ENCODE results near the gene PHACTR1.
A peak's percentile ranks its signal among the peaks of the same experiment; 100 is the strongest.
"Not testable (repeated sequence)": the region's sequence is repeated elsewhere in the genome, so short reads cannot be mapped to it uniquely, and the experiment has no call there.

Gene PHACTR1

DNA sequence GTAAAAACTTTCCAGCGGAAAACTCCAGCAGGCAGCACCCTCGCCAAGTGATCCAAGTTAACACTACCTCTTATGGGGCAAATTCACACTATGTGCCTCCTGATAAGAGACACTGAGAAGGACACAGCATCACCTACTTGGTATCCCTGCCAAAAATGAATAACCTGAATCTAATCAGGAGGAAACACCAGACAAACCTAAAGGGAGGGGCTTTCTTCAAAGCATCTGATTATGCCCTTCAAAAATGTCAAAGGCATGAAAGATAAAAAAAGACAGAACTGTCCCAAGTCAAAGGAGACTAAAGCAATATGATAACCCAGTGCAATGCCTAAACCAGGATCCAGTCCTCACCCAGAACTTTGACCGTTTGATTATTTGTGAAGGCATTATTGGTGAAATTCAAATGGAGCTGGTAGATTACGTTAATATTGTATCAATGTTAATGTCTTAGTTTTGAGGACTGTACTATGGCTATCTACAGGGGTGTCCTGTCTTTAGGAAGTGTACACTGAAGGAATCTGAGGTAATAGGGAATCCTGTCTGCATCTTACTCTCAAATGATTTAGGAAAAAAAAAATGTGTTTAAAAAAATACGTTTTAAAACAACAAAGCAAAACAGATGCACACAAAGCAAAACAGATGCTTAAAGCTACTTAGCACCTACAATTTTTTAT is 603.5 kb downstream of the PHACTR1 start:
- DNase-seq (ENCODE audit: insufficient read length, low spot score) (no peak), FAIRE-seq (no peak)
- no peak for TF ChIP-seq POLR2A (IDR thresholded peaks at IDR 0.05; ENCODE audit: low read depth, low read length)

DNA sequence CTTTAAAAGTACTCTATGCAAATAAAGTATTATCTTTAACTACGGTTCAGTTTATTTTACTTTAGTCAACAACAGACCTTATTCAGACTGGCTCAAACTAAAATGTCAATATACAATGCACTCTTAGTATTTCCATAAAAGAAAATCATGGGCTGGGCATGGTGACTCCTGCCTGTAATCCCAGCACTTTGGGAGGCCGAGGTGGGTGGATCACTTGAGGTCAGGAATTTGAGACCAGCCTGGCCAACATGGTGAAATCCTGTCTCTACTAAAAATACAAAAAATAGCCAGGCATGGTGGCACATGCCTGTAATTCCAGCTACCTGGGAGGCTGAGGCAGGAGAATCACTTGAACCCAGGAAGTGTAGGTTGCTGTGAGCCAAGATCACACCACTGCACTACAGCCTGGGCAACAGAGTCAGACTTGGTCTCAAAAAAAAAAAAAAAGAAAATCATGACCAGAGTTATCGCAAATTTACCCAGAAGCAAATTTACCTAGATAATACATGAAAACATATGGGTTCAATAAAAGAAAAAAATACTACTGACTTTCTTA is 609.5 kb downstream of the PHACTR1 start:
- not testable (repeated sequence) for DNase-seq (ENCODE audit: insufficient read length, low spot score); FAIRE-seq

DNA sequence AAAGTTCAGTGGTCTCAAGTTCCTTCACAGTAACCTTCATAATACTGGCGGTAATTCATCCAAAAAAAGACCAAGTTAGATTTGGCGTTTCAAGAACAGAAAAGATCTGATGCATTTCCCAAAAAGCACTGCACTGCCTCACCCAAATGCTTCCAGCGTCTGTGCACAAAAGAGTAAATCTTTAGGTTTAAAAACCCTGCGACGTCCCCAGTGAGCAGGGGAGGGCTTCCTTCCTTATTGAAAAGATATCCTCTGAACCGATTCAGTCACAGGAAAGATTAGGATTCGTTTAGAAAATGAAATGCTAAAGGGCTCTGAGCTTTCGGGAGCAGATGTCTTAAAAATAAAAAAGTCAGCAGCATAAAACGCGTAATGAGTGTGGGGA is 611.1 kb downstream of the PHACTR1 start:
- FAIRE-seq (peak; percentile 20), DNase-seq (ENCODE audit: insufficient read length, low spot score) (peak; percentile 18)
- no peak for TF ChIP-seq POLR2A (IDR thresholded peaks at IDR 0.05; ENCODE audit: low read depth, low read length)

DNA sequence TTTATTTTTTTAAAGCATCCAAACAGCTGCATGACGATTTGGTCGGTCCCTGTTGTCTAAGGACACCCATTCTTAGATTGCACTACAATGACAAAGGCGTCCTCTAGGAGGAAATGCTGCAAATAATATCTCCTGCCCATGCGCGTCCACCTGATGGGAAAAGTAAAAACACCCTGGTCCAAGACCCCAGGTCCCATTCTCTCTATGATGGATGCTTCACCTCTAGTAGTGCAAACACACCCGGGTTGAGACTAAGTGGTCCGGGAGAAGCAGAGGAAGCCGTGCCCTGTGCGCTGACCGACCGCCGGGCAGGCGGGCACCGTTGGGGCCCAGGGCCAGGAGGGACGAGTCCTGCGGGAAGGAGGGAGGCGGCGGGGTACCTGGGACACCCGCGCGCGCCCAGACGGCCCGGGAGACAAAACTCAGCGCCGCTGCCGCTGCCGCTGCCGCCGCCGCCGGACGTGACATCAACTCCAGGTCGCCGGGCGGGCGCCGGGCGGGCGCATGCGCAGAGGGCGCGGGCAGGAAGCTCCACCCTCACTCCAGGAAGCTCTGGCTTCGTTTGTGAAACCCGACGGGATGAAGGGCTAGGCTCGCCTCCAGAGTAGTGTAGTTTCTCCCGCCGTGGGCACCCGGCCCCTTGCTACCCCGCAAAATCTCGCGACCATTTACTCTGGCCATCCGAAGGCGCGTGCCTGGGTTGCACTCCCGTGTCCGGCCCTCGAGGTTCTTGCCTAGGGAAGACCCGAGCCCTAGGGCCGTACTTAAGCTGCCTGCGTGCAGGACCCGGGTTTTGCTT is 611.7 kb downstream of the PHACTR1 start, which contains the start of gene TBC1D7:
TBC1D7 (minus strand) TSS at position 462 of the 799 bp plus-strand sequence. CDS start 1,639 bp downstream, outside the sequence.
- TF ChIP-seq POLR2A (IDR thresholded peaks at IDR 0.05; ENCODE audit: low read depth, low read length) = peak; percentile 78
- FAIRE-seq (no peak), DNase-seq (ENCODE audit: insufficient read length, low spot score) (peak; percentile 92)

DNA sequence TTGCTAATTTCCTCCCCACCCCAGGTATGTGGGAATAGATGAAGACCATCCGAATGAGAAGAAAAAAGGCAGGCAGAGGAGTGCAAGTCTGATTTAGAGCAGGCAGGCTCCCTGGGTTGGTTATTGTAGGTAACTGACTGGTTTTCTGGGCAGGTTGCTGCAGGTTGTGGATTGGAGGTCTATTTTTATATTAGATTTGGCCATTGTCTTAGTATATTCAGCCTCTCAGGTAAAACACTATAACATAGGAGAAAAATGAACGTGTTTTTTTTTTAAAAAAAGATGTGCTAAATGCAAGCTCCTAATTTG is 612.3 kb downstream of the PHACTR1 start:
- no peak for DNase-seq (ENCODE audit: insufficient read length, low spot score)
- FAIRE-seq = no peak
- no peak for TF ChIP-seq POLR2A (IDR thresholded peaks at IDR 0.05; ENCODE audit: low read depth, low read length)

DNA sequence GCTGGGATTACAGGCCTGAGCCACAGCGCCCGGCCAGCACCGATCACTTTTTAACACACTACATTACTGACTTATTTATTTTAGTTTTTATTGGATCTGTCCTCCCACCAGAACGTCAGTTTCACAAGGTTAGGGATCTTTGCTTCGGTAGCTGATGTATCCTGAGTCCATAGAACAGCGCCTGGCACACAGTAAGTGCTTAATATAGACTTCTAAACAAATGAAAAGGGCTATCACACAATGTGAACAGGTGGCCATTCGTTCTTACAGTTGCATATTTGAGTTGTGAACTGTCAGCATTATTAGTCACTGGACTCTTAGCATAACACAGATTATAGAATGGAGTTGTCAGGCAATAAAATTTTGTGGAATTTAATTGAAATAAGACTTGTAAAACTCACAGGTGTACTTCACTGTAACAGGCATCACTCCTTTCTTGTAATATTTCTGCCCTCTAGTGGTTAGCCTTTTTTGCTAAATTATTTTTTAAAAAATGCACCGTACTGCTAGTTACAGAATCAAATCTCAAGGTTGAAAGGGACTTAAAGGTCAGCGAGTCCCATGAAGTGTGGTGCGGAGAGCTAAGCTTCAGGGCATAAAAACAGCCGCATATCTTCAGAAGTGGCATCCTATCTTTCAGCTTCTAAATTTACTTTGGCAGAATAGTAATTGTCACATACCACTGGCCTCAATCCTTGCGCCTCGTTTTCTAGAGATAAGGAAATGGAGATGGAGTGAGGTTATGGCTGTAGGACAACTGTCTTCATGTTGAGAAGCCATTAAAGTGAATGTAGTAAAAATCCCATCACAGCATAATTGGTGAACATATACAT is 615.2 kb downstream of the PHACTR1 start:
- no peak for DNase-seq (ENCODE audit: insufficient read length, low spot score)
- peak; percentile 20 for FAIRE-seq
- TF ChIP-seq POLR2A (IDR thresholded peaks at IDR 0.05; ENCODE audit: low read depth, low read length) = no peak

DNA sequence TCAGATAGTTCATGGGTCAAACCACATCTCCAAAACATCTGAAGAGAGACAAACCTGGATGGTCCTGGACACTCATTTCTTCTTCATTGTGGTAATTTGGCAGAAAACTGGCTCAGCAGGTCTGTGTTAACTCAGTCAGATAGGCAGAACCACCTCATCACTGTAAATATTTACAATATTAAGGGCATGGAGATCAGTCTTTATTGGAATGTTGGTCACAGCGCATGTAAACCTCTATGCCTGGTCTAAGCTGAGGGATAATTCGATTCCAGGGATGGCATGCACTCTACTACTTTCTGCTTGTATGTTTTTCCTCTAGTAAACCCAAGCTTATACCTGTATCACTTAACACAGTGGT is 615.8 kb downstream of the PHACTR1 start:
- DNase-seq (ENCODE audit: insufficient read length, low spot score) = no peak

DNA sequence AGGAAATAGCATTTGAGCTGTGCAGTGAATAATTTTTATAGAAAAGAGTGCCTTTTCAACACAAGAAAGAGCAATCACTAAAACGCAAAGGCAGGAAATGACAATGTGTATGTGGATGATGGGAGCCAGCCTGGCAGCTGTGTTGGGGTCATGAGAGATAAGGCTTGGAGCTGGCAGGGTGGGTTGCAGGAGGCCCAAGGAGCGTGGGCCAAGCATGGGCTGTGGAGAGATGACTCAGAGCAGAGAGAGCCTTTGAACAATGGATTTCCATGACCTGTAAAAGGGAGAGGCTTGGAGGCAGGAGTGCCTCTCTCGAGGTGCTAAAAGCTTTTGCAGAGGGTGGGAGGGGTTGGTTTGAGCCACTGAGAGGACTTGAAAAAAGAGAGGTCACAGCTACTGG is 618.4 kb downstream of the PHACTR1 start:
- FAIRE-seq (no peak), DNase-seq (ENCODE audit: insufficient read length, low spot score) (no peak)
- TF ChIP-seq POLR2A (IDR thresholded peaks at IDR 0.05; ENCODE audit: low read depth, low read length) = no peak

More for the DNA sequence above, 615.8 kb downstream of the PHACTR1 start:
- TF ChIP-seq POLR2A (IDR thresholded peaks at IDR 0.05; ENCODE audit: low read depth, low read length) = no peak
- FAIRE-seq = no peak

DNA sequence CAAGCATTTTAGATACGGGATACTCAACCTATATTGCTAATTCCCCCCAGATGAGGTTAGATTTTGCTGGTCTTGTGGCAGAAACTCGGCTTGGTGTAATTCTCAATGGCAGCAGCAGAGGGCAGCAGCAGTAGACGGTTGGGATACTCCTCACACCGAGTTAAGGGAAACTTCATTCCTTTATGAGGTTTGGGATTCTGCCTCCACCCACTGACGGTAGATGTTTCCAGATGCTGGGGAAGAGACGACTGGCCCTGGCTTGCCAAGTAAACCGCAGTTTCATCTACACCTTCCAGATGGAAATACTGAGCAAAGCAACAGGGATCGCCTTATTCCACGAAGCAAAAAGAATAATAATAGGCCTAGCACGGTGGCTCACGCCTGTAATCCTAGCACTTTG is 620.0 kb downstream of the PHACTR1 start:
- peak; percentile 82 for FAIRE-seq
- TF ChIP-seq POLR2A (IDR thresholded peaks at IDR 0.05; ENCODE audit: low read depth, low read length) = no peak
- peak; percentile 76 for DNase-seq (ENCODE audit: insufficient read length, low spot score)

DNA sequence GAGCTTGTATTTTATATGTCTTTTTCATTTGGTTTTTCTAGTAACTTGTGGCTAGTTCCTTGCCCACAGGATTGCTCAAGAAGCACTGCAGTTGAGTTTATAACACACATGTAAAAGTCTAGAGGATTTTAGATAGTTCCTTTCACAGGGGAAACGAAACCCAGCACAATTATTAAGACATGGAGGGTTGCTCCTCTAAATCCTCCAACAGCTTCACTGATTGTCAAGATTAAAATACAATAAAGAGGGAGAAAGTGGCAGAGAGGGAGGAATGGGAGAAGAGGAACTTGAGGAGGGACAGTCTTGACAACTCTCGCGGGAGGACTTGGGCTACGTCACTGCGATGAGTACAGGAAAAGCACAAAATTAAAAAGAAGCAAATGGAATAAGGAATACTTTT is 621.5 kb downstream of the PHACTR1 start:
- FAIRE-seq (no peak), DNase-seq (ENCODE audit: insufficient read length, low spot score) (no peak)
- no peak for TF ChIP-seq POLR2A (IDR thresholded peaks at IDR 0.05; ENCODE audit: low read depth, low read length)
